HG02759 (cell line): ENCODE data around the gene BMP5.

Experiments used
- ATAC-seq: cut with Tn5 transposase; IDR thresholded peaks from one replicate; pipeline ENCODE4 v1.9.1; 2021; ENCODE audit warnings: mild to moderate bottlenecking, moderate library complexity; ENCODE audit not compliant: unreplicated experiment

Gene BMP5

GRCh38 chr6:55874316-55874715, 1.1 kb downstream of the BMP5 start:
- ATAC-seq, result no peak

DNA sequence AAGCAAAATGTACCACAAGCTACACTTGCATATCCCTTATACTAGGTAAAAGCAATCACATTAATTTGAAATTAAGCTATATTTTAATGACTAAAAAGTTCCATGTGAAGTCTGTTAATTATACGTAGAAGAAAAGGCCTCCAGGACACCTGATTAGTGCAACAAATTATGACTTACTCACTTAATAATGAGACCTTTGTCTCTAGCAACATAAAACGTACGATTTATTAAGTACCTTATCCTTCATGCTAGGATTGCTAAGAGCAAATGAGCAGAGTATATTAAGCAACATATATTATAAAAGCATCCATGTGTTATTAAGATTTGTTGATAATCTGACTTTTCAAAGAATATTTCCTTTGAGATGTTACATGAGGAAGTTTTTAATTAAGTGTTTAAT, 2.5 kb downstream of the BMP5 start:
- ATAC-seq, result no peak

DNA sequence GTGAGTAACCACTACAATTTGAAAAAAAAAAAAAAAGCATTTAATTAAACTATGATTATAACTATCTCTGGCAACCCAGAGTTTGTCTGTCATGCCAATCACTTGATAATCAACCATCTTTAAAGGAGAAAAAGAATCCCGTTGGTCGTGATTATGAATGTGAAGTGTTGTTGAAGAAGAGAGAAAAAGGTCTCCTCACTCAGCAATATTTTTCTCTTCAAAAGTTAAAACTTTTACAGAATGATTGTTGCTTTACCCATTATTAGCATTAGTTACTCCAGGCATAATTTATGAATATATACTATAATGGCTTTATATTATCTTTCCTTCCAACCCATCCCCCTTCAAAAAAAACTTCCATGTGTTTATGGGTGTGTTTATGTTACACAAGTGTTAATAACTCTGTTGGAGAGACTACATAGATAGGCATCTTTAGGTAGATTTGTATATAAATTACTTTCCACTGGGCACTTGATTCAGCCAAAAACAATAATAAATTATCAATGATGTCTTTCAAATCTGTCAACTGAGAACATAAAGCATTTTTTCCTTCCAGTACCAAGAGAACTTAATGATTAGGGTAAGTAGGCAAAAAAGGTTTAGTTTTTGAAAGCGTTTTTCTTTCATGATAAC, 5.1 kb downstream of the BMP5 start:
- ATAC-seq, result no peak

- no peak for ATAC-seq
Measured at GRCh38 chr6:55869674-55870073, 5.7 kb downstream of the BMP5 start.

GRCh38 chr6:55868771-55869479, 6.5 kb downstream of the BMP5 start:
- peak; percentile 97 for ATAC-seq

DNA sequence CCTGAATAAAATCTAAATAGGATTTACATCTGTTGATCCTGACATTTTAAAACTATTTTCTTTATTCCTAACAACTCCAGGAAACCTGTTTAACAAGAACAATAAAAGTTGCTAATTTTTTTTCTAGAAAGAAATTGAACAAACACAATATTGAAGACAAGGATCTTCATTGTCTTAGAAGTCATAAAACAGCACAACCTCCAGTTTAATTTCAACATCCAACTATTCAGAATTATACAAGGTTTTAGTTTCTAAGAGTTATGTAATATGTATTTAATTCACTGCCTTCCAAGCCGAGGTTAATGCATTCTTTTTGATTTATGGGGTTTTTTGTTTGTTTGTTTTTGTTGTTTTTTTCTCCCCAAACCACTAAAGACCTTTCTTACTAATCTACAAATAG, 7.2 kb downstream of the BMP5 start:
- no peak for ATAC-seq

DNA sequence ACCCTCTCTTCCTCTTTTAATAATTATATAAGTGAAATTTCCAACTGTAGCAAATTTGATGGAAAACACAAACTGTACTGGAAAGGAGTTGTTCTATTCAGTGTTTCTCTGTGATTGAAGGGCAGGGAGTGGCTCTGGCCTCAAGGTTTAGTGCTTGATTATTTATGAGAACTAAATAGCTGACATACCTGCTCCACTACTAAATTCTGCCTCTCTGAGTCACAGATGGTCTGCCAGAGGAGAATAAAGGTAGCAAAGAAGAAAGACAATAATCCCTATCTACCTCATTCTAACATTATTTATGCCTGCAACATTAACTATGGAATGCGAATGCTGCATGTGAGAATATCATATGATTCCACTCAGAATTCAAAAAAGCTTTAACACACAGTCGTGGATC, 9.3 kb downstream of the BMP5 start:
- ATAC-seq, result no peak

- no peak for ATAC-seq
Measured at GRCh38 chr6:55853008-55854001, 22.1 kb downstream of the BMP5 start.

DNA sequence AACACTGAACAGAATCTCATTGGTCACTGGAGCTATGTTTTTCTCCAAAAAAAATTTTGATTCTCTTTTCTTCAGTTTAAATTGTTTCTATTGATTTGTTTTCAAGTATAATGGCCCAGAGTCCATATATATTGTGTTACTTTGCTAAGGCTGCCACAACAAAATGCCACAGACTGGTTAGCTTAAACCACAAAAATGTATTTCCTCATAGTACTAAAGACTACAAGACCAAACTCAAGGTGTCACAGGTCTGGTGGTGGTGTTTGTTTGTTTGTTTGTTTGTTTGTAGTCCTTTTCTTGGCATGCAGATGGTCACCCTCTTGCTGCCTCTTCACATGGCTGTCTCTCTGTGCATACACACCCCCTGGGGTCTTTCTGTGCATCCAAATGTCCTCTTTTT, 34.0 kb downstream of the BMP5 start:
- no peak for ATAC-seq

DNA sequence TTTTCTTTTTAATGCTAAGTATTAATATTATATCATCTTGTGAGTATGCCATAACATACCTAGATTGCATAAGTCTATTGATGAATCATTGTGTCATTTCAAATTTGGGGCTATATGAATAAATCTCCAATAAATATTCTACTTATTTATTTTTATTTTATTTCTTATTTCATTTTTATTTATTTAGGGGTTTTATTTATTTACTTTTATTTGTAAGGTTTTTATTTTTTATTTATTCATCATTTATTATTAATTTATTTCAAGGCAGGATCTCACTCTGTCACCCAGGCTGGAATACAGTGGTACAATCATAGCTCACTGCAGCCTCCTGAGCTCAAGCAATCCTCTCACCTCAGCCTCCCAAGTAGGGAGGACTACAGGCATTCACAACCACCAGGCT, 36.3 kb downstream of the BMP5 start:
- ATAC-seq, result no peak

GRCh38 chr6:55836945-55837344, 38.4 kb downstream of the BMP5 start:
- no peak for ATAC-seq

DNA sequence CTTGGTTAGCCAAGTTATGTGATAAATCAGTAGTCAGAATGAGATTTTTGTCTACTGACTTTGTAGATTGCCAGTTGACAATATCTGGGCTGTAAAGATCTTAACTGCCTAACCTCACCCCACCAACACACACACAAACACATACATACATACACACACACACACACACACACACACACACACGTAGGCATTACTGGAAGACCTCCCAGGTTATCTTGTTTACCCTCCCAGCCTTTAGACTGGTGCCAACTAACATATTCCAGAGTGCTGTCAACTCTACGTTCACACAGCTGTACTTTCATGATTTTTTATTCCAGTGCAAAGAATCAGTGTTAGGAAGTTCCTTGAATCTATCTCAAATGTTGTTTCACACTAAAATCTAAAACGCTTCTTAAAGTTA, 38.9 kb downstream of the BMP5 start:
- ATAC-seq, result no peak

DNA sequence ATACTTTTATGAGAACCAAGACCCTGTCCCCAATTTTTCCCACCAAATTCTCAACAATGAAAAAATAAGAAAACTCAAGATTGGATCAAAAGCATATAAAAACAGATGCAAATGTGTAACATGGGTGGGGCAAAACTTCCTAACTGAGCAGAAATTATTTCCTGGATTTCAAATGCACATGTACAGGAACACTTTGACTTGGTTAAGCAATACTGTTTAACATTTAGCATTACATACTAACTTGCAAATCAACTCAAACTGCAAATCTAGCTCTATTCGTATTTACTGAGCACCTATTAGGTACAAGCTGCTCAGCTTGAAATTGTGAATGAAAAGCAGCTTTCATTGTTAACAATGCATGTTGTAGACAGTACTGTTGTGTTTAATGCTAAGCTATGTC, 40.2 kb downstream of the BMP5 start:
- no peak for ATAC-seq

DNA sequence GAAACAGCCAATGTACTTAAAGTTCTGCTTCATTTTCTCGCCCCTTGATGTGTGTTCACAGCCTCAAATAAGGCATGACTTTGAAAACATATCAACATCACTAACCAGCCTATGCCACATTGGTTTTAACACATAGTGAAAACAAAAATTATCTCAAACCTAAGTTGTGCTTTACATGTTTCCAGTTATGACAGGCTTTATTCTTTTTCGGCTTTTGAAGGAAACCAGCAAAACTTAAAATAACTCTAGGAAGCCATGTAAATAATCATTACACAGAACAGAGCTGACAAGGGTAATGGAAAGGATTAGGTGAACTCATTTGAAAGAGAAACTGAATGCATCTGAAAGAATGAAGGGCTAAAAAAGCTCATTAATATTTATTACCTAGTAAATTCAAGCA, 42.1 kb downstream of the BMP5 start:
- peak; percentile 77 for ATAC-seq

DNA sequence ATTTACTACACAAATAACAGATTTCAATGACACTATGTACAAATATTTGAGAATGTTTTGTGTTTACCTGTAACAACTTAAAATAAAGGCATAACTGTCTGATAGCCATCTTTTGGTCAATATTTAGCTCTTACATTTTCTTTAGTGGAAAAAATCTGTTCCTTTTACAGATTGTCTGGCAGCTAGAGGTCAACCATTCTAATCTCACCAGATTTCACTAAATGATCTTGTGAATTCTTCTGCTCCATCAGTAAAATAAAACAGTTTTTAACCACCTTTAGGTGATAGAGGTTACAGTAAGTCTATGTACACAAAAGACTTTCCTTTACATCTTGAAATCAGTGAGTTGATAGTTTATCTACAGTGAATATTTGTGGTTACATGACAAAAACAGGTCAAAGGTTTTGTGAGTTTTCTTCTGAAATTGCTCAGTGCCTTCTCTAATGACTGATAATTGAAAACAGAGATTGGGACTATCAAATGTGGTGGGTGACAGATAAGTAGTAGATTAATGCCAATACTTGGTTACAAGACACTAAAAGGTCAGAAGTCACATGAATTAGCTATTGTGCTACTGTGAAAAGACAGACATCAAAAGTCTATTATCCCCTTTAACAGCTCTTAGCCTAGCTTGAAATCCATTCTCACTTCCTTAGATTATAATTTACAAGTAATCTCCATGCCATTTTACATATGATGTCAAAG, 47.4 kb downstream of the BMP5 start:
- ATAC-seq, result no peak

GRCh38 chr6:55826941-55827340, 48.4 kb downstream of the BMP5 start:
- ATAC-seq, result no peak

GRCh38 chr6:55825402-55826051, 49.9 kb downstream of the BMP5 start:
- ATAC-seq, result no peak

GRCh38 chr6:55822815-55823214, 52.6 kb downstream of the BMP5 start:
- no peak for ATAC-seq

GRCh38 chr6:55822005-55822404, 53.4 kb downstream of the BMP5 start:
- ATAC-seq, result no peak

GRCh38 chr6:55820696-55821095, 54.7 kb downstream of the BMP5 start:
- no peak for ATAC-seq

GRCh38 chr6:55819811-55820210, 55.6 kb downstream of the BMP5 start:
- no peak for ATAC-seq
